Smooth muscle cell (in vitro differentiated cells): Measurements from ENCODE around the gene KIF9. TPM values are rescaled to one million over a fixed set of nuclear protein-coding genes. Genes with fewer than 3 reads are reported as not detected.

Experiments
- DNase-seq: peaks from one replicate; lab custom pipeline; 2025; ENCODE audit not compliant: unreplicated experiment; lab: John Stamatoyannopoulos, UW
- H2AFZ ChIP-seq: fragments of 200-600 bp; sonication (generic); 2 replicates; pipeline ENCODE4 v1.6.0; 2016; ENCODE audit warnings: antibody characterized with exemption, low read depth, mild to moderate bottlenecking
- H3F3A ChIP-seq: fragments of 200-600 bp; sonication (generic); 2 replicates; pipeline ENCODE4 v1.6.0; 2017; ENCODE audit warnings: antibody characterized with exemption, low read depth
- H3K27ac ChIP-seq: fragments of 200-600 bp; sonication (generic); 2 replicates; pipeline ENCODE4 v1.5.1; 2016; ENCODE audit warnings: low read depth, mild to moderate bottlenecking
- H3K27me3 ChIP-seq: fragments of 200-600 bp; sonication (generic); 2 replicates; pipeline ENCODE4 v1.6.1; 2016; ENCODE audit warnings: low read depth, mild to moderate bottlenecking
- H3K36me3 ChIP-seq: fragments of 200-600 bp; sonication (generic); 2 replicates; pipeline ENCODE4 v1.5.1; 2016; ENCODE audit warnings: low read depth
- H3K4me1 ChIP-seq: fragments of 200-600 bp; sonication (generic); 2 replicates; pipeline ENCODE4 v1.5.1; 2016; ENCODE audit warnings: low read depth
- H3K4me2 ChIP-seq: fragments of 200-600 bp; sonication (generic); 2 replicates; pipeline ENCODE4 v1.6.0; 2016; ENCODE audit warnings: mild to moderate bottlenecking
- H3K4me3 ChIP-seq: fragments of 200-600 bp; sonication (generic); 2 replicates; pipeline ENCODE4 v1.5.1; 2016; ENCODE audit warnings: mild to moderate bottlenecking
- H3K79me2 ChIP-seq: fragments of 200-600 bp; sonication (generic); 2 replicates; pipeline ENCODE4 v1.6.0; 2016; ENCODE audit warnings: low read depth, mild to moderate bottlenecking
- H3K9ac ChIP-seq: fragments of 200-600 bp; sonication (generic); 2 replicates; pipeline ENCODE4 v1.6.0; 2016; ENCODE audit warnings: low read depth
- H3K9me3 ChIP-seq: fragments of 200-600 bp; sonication (generic); replicated peaks from 2 replicates; pipeline ENCODE4 v1.5.1; 2016; ENCODE audit warnings: low read depth
- H4K20me1 ChIP-seq: fragments of 200-600 bp; sonication (generic); 2 replicates; pipeline ENCODE4 v1.6.0; 2016; ENCODE audit warnings: low read depth
- WGBS: methylation state at CpG from one replicate; pipeline ENCODE4 v1.1.7; 2016; ENCODE audit warnings: low lambda C conversion rate; 5-methylcytosine and 5-hydroxymethylcytosine counted together
- polyA plus RNA-seq: library from polyadenylated mRNA; unstranded; fragments of >200 nt; fragmentation: Nextera tagmentation; extraction: Ambion mirVana; gene quantifications from 2 replicates; pipeline ENCODE4 v1.2.1, GENCODE V29; 2016
- total RNA-seq: library from RNA; depleted of rRNA; stranded (reverse); fragments of >200 nt; gene quantifications from 2 replicates; pipeline ENCODE4 v1.2.3, GENCODE V29; 2014
- TF ChIP-seq, protein P1 (sequence below): fragments of 200-600 bp; sonication (generic); IDR thresholded peaks from 2 replicates; pipeline ENCODE4 v1.5.1; 2017; ENCODE audit warnings: borderline replicate concordance, mild to moderate bottlenecking, antibody characterized with exemption; ENCODE audit not compliant: insufficient read depth, poor library complexity, severe bottlenecking

Gene KIF9
- total and polyA plus RNA-seq, 2 experiments from 2014 or later, result 2.2 to 6.5 TPM

DNA sequence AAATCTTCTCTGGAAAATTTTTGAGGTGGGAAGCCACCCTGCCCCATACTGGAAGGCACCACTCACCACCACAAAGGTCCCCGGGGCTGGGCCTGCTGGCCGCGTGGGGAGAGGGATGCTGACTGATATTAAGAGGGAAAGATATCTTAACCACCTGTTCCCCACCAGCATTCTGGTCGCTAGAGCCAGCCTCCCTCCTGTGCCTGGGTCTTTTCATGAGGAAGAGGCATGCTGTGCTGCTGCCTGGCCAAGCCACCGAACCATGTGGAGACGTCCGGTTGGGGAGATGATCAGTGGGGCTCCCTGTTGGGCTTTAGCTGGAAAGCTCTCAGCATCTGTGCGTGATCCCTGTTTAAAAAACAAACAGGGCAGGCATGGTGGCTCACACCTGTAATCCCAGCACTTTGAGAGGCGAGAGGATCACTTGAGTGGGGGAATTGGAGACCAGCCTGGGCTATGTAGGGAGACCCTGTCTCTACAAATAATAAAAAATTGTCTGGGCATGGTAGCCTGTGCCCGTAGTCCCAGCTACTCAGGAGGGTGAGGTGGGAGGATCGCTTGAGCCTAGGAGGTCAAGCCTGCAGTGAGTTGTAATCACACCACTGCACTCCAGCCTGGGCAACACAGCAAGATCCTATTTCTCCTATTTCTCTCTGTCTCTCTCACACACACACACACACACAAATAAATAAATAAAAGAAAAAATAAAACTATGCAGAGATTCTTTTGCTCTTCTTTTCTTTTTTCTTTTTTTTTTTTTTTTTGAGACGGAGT, 1.2 kb upstream of the KIF9 start:
- Histone ChIP-seq H2AFZ (no peak overlapping the region), H3K4me3 (peak overlapping the region; percentile 94), H3K79me2 (peaks cover 41% of the 10 kb centered on the region), H3K27ac (peak overlapping the region; percentile 99), H3K9me3 (no peaks in the 10 kb centered on the region), H3F3A (peaks cover 3% of the 10 kb centered on the region), H3K36me3 (no peaks in the 10 kb centered on the region), H3K27me3 (no peaks in the 10 kb centered on the region), H3K4me2 (peak overlapping the region; percentile 88), H3K4me1 (peaks cover 9% of the 10 kb centered on the region), H3K9ac (peak overlapping the region; percentile 93), H4K20me1 (peaks cover 17% of the 10 kb centered on the region)
- 45% methylated on average over 12 of the region's 12 CpGs for WGBS
- TF ChIP-seq, protein P1, sequence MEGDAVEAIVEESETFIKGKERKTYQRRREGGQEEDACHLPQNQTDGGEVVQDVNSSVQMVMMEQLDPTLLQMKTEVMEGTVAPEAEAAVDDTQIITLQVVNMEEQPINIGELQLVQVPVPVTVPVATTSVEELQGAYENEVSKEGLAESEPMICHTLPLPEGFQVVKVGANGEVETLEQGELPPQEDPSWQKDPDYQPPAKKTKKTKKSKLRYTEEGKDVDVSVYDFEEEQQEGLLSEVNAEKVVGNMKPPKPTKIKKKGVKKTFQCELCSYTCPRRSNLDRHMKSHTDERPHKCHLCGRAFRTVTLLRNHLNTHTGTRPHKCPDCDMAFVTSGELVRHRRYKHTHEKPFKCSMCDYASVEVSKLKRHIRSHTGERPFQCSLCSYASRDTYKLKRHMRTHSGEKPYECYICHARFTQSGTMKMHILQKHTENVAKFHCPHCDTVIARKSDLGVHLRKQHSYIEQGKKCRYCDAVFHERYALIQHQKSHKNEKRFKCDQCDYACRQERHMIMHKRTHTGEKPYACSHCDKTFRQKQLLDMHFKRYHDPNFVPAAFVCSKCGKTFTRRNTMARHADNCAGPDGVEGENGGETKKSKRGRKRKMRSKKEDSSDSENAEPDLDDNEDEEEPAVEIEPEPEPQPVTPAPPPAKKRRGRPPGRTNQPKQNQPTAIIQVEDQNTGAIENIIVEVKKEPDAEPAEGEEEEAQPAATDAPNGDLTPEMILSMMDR, result no peak
- DNase-seq, result no peak

DNA sequence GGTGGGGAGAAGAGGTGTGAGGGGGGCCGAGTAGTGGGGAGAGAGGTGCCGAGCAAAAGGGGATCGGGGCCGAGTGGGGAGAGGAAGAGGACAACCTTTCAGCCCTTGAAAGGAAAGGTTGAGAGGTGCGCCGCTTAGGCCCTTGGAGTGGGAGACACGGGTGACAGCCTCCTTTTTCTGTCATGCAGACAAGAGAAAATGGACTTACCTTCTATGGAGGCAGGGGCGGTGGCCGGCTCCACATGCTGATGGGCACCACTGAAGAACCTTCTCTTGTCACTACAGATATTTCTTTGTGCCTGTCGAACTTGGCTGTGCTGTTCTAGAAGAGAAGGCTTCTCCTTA, 566 bp upstream of the KIF9 start:
- TF ChIP-seq, protein P1, result no peak
- peak overlapping the region; percentile 94 for H3K4me3 ChIP-seq
- peaks cover 38% of the 10 kb centered on the region for H3K79me2 ChIP-seq

DNA sequence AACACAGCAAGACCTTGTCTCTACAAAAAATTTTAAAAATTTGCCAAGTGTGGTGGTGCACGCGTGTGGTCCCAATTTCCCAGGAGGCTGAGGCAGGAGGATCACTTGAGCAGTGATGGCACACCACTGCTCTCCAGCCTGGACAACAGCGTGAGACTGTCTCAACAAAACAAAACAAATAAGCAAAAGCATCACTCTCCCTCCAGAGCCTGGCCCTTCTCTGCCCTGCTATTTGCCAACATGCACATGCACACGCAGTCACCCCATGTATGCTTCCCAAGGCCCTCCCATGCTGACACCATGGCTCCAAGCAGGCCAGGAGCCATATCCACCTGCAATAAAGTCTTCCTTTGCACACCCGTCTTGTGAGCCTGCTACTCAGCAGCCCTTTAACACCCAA, 2.1 kb downstream of the KIF9 start:
- no peak overlapping the region for H3K27ac ChIP-seq
- H4K20me1 ChIP-seq, result no peaks in the 10 kb centered on the region
- H3K4me3 ChIP-seq, result no peak overlapping the region
- no peak overlapping the region for H3K9ac ChIP-seq
- peaks cover 3% of the 10 kb centered on the region for H3F3A ChIP-seq
- peaks cover 22% of the 10 kb centered on the region for H3K79me2 ChIP-seq
- peaks cover 9% of the 10 kb centered on the region for H3K4me1 ChIP-seq
- WGBS, result 92% methylated on average over 4 of the region's 5 CpGs
- no peaks in the 10 kb centered on the region for H3K9me3 ChIP-seq
- DNase-seq, result no peak
- H3K27me3 ChIP-seq, result no peaks in the 10 kb centered on the region
- H3K4me2 ChIP-seq, result no peak overlapping the region
- no peaks in the 10 kb centered on the region for H3K36me3 ChIP-seq
- no peak overlapping the region for H2AFZ ChIP-seq
- TF ChIP-seq, protein P1, result no peak

More for the DNA sequence above, 566 bp upstream of the KIF9 start:
- Histone ChIP-seq H3K4me1 (peaks cover 9% of the 10 kb centered on the region), H3K9ac (peak overlapping the region; percentile 93), H3F3A (peaks cover 3% of the 10 kb centered on the region), H3K4me2 (peak overlapping the region; percentile 88), H3K36me3 (no peaks in the 10 kb centered on the region), H2AFZ (peak overlapping the region; percentile 94), H4K20me1 (peaks cover 12% of the 10 kb centered on the region), H3K27me3 (no peaks in the 10 kb centered on the region), H3K9me3 (no peaks in the 10 kb centered on the region), H3K27ac (peak overlapping the region; percentile 99)
- DNase-seq, result no peak
- WGBS, result 3% methylated on average over 6 of the region's 10 CpGs

DNA sequence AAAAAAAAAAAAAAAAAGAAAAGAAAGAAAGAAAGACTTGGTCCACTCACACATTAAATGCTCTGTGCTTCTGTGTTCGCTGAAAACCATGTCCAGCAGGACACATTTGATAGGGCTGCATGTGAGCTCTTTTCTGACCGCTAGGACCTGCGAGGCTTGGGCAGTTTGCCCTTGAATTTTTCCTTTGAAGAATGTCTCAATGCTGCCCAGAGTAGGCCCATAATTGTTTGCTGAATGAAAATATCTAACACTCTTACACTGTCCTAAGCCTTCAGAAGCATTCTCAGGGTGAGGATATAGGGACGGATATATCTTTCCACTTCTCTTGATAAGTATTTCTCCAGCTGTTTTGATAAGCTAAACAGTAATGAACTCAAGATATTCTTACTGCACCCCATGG, 6.0 kb downstream of the KIF9 start:
- Histone ChIP-seq H2AFZ (no peak overlapping the region), H3K9ac (no peak overlapping the region), H3K27ac (no peak overlapping the region), H3K79me2 (no peaks in the 10 kb centered on the region), H4K20me1 (no peaks in the 10 kb centered on the region), H3K9me3 (no peaks in the 10 kb centered on the region), H3K4me3 (no peak overlapping the region), H3K27me3 (no peaks in the 10 kb centered on the region), H3K4me1 (no peaks in the 10 kb centered on the region), H3K4me2 (no peak overlapping the region), H3F3A (no peaks in the 10 kb centered on the region), H3K36me3 (no peaks in the 10 kb centered on the region)
- TF ChIP-seq, protein P1, result no peak
- no peak for DNase-seq
- 90% methylated on average over 4 of the region's 4 CpGs for whole genome bisulfite sequencing
